CD4-positive, alpha-beta T cell treated with Interleukin-21 for 1 hour (primary cell): ENCODE data around the gene PTRH2.

ENCODE experiments used
- DNase-seq: peaks from one replicate; pipeline ENCODE4 v3.0.0-alpha.2; 2020

The PTRH2 gene

DNA sequence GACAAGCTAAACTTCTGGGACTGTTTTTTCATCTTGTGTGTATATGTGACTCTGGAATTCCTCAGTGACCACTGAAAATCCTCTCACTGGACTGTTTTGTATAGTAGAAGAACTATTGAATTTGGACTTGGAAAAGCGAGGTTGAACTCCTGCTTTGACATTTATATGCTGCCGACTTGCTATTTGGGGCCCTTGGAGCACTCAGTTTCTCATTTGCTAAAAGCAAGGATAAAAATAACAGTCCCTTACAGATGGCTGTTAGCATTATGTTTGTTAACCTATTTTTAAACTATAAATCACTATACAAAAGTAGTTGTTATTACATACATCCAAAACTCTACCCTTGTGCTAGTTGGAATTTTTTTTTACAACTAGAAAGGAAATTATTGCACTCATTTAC is 9.2 kb upstream of the PTRH2 start:
- no peak for DNase-seq

DNA sequence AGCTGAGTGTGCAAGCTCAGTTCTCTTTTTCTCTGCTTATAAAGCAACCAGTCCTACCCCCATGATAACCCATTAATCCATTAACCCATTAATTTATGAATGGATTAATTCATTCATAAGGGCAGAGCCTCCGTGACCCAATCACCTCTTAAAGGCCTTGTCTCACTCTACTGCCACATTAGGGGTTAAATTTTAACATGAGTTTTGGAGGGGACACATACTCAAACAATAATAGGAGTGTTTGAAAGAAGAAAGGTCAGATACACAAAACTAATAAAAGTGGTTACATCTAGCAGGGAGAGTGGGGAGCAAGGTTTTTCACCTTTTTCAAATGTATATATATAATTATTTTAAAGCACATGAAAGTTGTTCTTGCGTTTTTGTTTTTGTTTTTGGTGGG is 7.0 kb upstream of the PTRH2 start:
- no peak for DNase-seq

DNA sequence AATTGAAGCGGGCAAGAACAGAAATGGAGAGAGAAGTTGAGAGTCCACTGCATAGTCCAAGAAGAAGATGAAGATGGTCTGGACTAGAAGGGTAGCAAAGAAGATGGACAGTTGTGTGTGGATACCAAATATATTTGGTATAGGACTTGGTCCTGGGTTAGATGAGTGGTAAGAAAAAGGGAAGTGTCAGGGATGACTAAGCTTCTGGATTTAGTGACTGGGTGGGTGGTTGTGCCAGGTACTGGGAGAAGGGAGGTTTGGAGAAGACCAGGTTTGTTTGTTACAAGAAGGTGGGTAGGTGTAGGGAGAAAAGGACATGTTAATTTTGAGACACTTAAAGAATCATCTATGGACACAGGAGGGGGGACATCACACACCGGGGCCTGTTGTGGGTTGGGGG is 5.6 kb upstream of the PTRH2 start:
- DNase-seq, result no peak

GRCh38 chr17:59711936-59712335 is 4.7 kb upstream of the PTRH2 start:
- DNase-seq, result no peak

DNA sequence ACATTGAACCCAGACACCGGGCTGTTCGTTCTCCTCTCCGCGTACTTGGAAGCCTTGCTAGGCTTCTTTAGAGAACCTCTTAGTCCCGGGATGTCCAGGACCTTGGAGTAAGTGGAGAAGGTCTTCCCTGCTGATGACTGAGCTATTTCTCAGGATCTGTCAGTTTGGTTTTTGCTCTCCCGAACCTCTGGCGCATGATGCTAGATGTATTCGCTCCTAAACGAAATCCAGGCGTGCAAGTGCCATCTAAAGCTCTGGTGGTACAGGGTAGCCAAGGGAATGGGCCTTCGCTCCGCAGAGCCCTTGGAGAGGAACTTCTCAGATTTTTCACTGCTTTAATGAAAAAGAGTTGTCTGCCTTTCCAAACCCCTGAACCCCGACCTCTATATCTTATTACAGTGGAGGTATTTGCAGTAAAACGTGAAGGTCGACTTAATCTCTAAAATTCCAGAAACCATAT is 771 bp upstream of the PTRH2 start:
- DNase-seq, result peak; percentile 4

DNA sequence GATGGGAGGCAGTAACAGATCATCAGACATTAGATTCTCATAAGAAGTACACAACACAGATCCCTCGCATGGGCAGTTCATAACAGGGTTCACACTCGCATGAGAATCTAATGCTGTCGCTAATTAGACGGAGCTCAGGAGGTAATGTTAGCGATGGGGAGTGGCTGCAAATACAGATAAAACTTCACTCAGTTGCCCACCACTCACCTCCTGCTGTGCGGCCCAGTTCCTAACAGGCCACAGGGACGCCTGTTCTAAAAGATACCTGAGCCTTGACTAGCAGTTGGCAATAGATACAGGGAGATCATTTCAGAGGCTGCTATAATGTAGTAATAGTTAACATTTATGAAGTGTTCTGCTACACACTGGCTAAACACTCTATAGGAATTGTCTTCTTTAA is 4.9 kb downstream of the PTRH2 start:
- no peak for DNase-seq

DNA sequence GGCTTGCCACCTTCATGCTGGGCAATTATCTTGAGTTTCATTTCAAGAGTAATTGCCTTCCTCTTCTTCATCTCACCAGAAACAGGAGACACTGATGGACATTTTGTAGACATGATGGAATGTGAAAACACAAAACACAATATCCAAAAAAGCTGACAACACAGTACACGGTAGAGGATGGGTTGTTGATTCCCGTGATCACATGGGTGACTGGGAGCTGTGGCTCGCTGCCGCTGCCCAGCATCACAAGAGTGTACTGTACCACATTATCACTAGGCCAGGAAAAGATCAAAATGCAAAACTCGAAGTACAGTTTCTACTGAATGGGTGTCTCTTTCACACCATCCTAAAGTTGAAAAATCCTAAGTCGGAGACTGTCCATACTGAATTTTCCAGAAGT is 7.4 kb downstream of the PTRH2 start:
- no peak for DNase-seq

- no peak for DNase-seq
Measured at GRCh38 chr17:59699218-59699617, 8.0 kb downstream of the PTRH2 start.

DNA sequence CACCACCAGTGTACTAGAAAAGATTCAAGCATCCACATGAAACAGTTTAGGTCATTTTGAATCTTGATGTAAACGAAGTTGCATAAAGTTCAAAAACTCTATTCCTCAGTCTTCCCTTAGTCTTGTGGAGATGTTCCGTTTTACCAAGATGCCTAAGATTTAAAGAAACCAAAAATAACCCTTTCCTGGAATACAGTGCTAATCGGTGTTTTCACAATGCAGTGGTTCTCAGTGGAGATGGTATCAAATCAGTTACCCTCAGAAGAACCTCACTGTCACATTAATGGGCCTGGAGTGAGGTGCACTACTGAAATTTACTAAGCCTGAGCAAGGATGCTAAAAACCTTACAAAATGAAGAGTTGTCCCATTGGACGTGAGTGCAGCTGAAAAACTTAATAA is 9.1 kb downstream of the PTRH2 start:
- no peak for DNase-seq

DNA sequence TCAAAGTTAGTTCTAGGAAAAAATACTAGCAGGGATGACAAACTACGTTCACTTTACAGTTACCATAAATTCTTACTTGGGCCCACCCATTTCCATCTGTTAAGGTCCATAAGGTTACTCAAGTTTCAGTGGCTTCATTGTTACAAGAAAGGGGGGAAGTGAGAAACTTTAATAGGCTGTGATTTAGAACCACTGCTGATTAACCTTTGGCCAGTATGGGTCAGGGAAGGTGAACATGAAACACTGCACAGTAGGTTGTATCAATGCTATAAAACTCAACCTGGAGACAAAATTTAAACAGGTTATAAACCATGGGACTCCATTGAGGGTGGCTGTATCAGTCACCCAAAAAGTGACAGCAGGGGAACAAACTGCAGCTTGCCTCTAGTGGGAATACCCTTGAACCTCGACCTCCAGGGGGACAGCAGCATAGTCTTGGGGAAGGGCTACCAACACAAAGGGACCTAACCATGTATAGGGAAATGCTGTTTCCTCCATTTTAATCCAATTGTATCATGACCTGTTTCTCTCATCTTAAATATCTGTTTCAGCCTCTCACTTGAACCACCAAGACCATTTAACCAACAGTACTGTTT is 10.4 kb downstream of the PTRH2 start:
- no peak for DNase-seq

GRCh38 chr17:59695945-59696681 is 11.1 kb downstream of the PTRH2 start:
- no peak for DNase-seq

DNA sequence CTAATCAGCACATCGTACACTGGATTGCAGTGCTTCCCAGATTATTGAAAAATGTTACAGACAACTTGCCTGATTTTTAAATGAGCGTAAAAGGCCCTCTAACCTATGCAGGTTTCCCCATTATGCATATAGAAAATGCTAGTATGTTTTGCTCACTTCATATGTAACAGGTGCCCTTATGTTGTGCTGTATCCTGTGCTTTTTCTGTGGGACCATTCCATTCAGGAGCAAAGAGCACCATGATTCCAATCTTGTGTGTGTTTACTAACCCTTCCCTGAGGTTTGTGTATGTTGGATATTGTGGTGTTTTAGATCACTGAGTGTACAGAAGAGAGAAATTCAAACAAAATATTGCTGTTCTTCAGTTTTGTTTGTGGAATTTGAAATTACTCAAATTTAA is 12.9 kb downstream of the PTRH2 start:
- no peak for DNase-seq

DNA sequence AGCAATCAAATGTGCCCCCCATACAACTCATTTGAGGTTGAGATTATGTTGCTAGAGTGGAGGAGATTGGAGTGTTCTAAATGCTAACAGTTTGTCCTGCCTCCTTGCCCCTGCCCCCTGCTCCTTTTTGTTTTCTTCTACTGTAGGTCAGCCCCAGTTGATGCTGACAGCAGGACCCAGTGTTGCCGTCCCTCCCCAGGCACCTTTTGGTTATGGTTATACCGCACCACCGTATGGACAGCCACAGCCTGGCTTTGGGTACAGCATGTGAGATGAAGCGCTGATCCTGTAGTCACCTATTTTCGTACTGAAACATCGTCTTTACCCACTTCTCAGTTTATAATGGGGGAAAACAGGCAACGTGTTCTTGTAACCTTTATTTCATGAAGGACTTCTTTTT is 13.6 kb downstream of the PTRH2 start:
- no peak for DNase-seq

GRCh38 chr17:59688496-59688895 is 18.7 kb downstream of the PTRH2 start:
- DNase-seq, result no peak

GRCh38 chr17:59688008-59688407 is 19.2 kb downstream of the PTRH2 start:
- no peak for DNase-seq

DNA sequence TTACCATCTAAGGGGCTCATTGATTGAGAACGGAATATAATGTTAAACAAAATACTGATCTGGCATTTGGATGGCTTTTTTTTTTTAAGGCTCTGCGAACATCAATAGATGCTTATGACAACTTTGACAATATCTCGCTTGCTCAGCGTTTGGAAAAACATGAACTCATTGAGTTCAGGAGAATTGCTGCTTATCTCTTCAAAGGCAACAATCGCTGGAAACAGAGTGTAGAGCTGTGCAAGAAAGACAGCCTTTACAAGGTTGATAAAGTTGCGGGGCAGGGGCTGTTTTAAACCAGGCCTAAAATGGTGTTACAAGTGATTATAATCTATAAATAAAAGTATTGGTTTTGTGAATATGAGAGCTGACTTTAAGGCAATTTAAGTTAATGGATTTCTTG is 22.3 kb downstream of the PTRH2 start:
- no peak for DNase-seq

GRCh38 chr17:59683283-59683682 is 23.9 kb downstream of the PTRH2 start:
- no peak for DNase-seq

DNA sequence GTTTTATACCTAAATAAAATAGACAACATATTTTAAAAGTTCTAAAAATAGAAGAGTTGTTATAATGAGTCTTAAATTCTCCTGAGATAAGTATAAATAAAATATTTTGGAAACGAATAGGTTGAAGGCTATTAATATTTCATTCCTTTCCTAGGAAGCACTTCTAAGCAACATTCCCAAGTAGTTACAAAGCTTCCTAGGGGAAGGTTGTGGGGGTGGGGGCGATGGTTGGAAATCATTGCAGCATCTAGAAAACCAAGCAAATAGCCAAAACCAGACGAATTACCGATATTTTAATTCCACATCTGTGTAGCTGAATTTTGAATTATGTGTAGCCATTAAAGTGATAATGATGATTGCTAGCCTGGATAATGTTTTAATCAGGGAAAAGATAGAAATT is 26.9 kb downstream of the PTRH2 start:
- DNase-seq, result no peak

DNA sequence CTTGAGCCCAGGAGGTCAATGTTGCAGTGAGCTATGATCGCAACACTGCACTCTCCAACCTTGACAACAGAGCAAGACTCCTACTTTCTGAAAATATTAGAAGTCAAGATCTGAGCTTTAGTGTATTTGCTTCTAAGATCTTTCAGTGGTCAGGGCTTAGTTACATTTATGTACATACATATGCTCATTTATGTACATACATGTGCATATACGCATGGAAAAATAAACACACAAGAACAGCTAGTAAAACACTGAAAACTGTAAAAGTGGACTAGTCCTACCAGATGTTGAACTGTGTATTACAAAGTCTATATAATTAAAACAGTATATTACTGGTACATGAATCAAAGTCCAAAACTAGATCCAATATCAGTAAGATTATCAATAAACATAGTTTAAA is 28.3 kb downstream of the PTRH2 start:
- DNase-seq, result no peak

DNA sequence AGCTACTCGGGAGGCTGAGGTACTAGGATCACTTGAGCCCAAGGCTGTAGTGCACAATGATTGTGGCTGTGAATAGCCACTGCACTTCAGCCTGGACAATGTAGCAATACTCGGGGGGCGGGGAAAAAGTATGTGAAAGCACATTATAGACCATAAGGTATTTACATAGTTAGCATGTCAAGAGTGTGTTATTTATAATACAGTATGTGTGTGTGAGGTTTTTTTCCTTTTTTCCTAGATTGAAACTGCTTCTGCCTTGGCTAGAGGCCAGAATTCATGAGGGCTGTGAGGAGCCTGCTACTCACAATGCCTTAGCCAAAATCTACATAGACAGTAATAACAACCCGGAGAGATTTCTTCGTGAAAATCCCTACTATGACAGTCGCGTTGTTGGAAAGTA is 30.5 kb downstream of the PTRH2 start:
- no peak for DNase-seq

- no peak for DNase-seq
Measured at GRCh38 chr17:59675231-59675630, 32.0 kb downstream of the PTRH2 start.

DNA sequence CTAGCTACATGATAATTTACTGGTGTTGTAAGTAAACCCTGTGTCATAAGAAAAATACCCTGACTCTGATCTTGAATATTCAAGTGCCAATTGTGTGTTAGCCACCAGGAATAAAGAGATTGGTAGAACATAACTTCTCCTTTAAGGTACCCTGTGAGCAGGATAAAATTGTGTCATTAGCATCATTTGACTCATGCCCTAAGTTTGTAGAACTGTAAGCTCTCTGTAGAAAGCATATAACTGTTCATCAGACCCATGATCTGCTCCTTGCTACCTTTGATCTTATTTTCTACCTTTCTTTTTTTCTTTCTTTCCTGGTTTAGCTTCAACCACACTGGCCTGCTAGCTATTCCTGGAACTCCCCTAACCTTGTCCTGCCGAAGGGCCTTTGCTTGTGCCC is 35.8 kb downstream of the PTRH2 start:
- DNase-seq, result no peak

DNA sequence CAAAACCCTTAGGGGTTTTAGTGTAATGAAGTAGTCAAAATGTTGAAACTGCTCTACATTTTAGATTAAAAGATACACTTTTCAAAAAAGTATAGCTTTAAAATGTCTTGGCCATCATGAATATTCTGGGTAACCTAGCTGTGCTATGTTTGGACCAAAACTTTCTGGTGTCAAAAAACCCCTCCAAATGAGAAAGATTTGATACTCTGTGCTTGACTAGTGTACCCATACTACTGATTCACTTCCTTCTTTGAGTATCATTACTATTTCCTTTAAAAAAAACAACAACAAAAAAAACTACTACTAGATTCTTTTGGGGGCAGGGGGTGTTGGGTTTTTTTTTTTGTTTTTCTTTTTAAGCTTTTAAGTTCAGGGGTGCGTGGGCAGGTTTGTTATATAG is 37.3 kb downstream of the PTRH2 start:
- no peak for DNase-seq

- no peak for DNase-seq
Measured at GRCh38 chr17:59669411-59669810, 37.8 kb downstream of the PTRH2 start.

DNA sequence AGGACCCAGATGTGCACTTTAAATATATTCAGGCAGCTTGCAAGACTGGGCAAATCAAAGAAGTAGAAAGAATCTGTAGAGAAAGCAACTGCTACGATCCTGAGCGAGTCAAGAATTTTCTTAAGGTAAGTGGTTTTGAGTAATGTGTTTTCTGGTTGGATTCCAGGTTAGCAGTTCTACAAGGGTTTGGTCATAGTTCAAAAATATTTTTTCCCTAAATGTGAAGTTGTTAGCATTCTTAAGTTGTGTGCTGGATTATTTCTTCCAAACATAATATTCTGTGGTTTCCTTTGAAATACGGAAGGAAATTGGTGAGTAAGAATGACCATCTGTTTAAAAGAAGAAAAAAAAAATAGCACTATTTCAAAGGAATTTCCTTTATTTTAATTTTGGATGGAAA is 38.4 kb downstream of the PTRH2 start:
- no peak for DNase-seq
